Measurements from ENCODE around the gene S100A14. TPM values are rescaled to one million over a fixed set of nuclear protein-coding genes. Genes with fewer than 3 reads are reported as not detected.

The S100A14 gene
- total RNA-seq, 2 experiments from 2014 or later: not detected

DNA sequence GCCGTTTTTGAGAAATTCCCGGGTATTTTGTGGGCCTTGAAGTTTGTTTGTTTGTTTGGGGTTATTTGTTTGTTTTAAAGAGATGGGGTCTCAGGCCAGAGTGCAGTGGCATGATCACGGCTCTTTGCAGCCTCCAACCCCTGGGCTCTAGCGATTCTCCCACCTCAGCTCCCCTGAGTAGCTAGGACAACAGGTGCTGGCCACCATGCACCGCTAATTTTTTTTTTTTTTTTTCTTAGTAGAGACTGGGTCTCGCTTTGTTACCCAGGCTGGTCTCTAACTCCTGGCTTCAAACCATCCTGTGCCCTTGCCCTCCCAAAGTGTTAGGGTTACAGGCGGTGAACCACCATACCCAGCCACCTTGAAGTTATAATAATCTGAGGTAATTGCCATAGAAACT is 19.7 kb upstream of the S100A14 start:
- Histone ChIP-seq H3K27ac (ENCODE audit: low read depth, low read length, poor library complexity, severe bottlenecking) (peak overlapping the region; percentile 97), H3K9me3 (ENCODE audit: low read length) (no peaks in the 10 kb centered on the region), H3K36me3 (ENCODE audit: insufficient read depth, low read length) (peaks cover 52% of the 10 kb centered on the region), H3K4me1 (ENCODE audit: insufficient read depth, low read length, poor library complexity, severe bottlenecking) (peaks cover 16% of the 10 kb centered on the region), H3K4me3 (ENCODE audit: low read depth, low read length, poor library complexity, severe bottlenecking) (peak overlapping the region; percentile 83), H3K4me2 (ENCODE audit: low read length) (peak overlapping the region; percentile 61), H3K79me2 (ENCODE audit: insufficient read depth, low read depth, low read length) (peaks cover 29% of the 10 kb centered on the region), H2AFZ (ENCODE audit: low read length) (no peak overlapping the region), H3K9me2 (ENCODE audit: insufficient read depth, low read length) (no peaks in the 10 kb centered on the region), H4K20me1 (ENCODE audit: insufficient read depth, low read length) (no peaks in the 10 kb centered on the region)
- TF ChIP-seq, protein P1, sequence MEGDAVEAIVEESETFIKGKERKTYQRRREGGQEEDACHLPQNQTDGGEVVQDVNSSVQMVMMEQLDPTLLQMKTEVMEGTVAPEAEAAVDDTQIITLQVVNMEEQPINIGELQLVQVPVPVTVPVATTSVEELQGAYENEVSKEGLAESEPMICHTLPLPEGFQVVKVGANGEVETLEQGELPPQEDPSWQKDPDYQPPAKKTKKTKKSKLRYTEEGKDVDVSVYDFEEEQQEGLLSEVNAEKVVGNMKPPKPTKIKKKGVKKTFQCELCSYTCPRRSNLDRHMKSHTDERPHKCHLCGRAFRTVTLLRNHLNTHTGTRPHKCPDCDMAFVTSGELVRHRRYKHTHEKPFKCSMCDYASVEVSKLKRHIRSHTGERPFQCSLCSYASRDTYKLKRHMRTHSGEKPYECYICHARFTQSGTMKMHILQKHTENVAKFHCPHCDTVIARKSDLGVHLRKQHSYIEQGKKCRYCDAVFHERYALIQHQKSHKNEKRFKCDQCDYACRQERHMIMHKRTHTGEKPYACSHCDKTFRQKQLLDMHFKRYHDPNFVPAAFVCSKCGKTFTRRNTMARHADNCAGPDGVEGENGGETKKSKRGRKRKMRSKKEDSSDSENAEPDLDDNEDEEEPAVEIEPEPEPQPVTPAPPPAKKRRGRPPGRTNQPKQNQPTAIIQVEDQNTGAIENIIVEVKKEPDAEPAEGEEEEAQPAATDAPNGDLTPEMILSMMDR (conservative IDR thresholded peaks at IDR 0.05; ENCODE audit: low read length): no peak
- TF ChIP-seq EZH2phosphoT487 (IDR thresholded peaks at IDR 0.05; ENCODE audit: borderline replicate concordance, low read depth, low read length): no peak
- no TSS peak for BruUV-seq (replicated peaks)
- DNase-seq (ENCODE audit: low spot score): peak; percentile 34
- ChIA-PET POLR2A (interaction anchor here (0.9 to 1.6 kb wide), 4 partner anchors 7 to 38 kb away, joined by 3 to 7 read pairs (median 4); no protein-coding TSS in a partner anchor), CTCF (ENCODE audit: unreplicated experiment) (no interaction called here)
- intact Hi-C loops (cut with micrococcal nuclease; ENCODE audit: unreplicated experiment): loop anchor here (2.0 kb wide), 3 partner anchors 23 to 37 kb away; partner anchors contain the start of genes ILF2 and SNAPIN

DNA sequence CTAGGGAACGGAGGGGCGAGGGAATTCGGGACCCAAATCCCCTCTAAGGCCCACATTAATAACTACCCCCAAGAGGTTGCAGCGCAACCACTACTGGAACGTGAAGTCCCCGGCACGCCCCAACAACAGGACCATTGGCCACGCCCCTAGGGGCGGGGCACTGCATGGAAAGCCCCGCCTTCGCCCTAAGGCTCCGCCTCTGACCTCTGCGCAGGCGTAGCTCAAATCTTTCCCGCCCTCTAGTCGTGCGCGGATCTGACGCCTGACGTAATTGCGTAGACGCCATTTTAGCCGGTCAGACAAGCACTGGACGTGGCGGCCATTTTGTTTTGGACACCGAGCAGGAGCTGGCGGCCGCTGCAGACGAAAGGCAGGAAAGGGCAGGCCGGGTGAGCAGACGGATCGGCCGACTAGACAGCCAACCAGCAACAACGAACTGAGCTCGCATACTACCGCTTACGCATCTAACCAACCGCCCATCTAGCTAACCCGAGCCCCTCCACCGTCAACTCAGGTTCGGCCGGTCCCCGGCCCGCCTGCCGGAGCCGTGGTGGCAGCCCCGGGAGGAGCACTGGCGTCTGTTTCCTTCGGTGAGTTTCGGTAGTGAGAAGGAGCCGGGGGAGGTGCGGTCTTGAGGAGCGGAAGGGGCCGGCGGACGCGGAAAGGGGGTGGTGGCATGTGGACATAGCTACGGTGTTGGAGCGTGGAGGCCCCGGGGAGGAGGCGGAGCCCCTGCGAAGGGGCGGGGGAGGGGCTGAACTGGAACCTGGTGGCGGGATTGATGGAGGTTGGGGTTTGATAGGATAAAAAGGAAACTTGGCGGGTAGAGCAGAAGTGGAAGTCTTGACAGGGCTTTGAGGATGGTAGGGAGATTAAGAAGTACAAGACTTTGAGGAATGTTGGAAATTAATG is 17.9 kb upstream of the S100A14 start, which contains the start of gene CHTOP:
TSS of gene CHTOP (plus strand) at position 313 of the 912 bp plus-strand sequence. CDS start 2,523 bp downstream, outside the sequence.
- Histone ChIP-seq H3K4me1 (ENCODE audit: insufficient read depth, low read length, poor library complexity, severe bottlenecking) (peaks cover 16% of the 10 kb centered on the region), H3K27ac (ENCODE audit: low read depth, low read length, poor library complexity, severe bottlenecking) (peak within 1 kb of the TSS; percentile 97), H3K36me3 (ENCODE audit: insufficient read depth, low read length) (peaks cover 34% of the 10 kb centered on the region), H4K20me1 (ENCODE audit: insufficient read depth, low read length) (no peaks in the 10 kb centered on the region), H3K9me3 (ENCODE audit: low read length) (no peaks in the 10 kb centered on the region), H2AFZ (ENCODE audit: low read length) (no peak within 1 kb of the TSS; the same call in 1 of the 2 replicates), H3K9me2 (ENCODE audit: insufficient read depth, low read length) (no peaks in the 10 kb centered on the region), H3K79me2 (ENCODE audit: insufficient read depth, low read depth, low read length) (peaks cover 29% of the 10 kb centered on the region), H3K4me3 (ENCODE audit: low read depth, low read length, poor library complexity, severe bottlenecking) (peak within 1 kb of the TSS; percentile 83), H3K4me2 (ENCODE audit: low read length) (peak within 1 kb of the TSS; percentile 61)
- ChIA-PET POLR2A (interaction anchor here (0.6 to 2.1 kb wide), 19 partner anchors 10 to 1781 kb away, joined by 3 to 8 read pairs (median 5); partner anchors contain the start of genes INTS3 and JTB), CTCF (ENCODE audit: unreplicated experiment) (interaction anchor here (0.6 to 1.4 kb wide), 5 partner anchors 25 to 1902 kb away, joined by 3 to 4 read pairs (median 3); no protein-coding TSS in a partner anchor)
- TSS peak; percentile 87 for BruUV-seq (replicated peaks)
- peak; percentile 99 for DNase-seq (ENCODE audit: low spot score)
- intact Hi-C loops (cut with micrococcal nuclease; ENCODE audit: unreplicated experiment): loop anchor here (2.0 kb wide), 3 partner anchors 25 to 37 kb away; partner anchors contain the start of genes ILF2 and SNAPIN
- no peak for TF ChIP-seq EZH2phosphoT487 (IDR thresholded peaks at IDR 0.05; ENCODE audit: borderline replicate concordance, low read depth, low read length)
- TF ChIP-seq, protein P1 (conservative IDR thresholded peaks at IDR 0.05; ENCODE audit: low read length): no peak

Data from OCI-LY7 (cell line).